Measurements from ENCODE around the gene TRIP10. TPM values are rescaled to one million over a fixed set of nuclear protein-coding genes. Genes with fewer than 3 reads are reported as not detected.

The TRIP10 gene
- total and polyA plus RNA-seq, 2 of the 13 experiments (the other 11 are each of a cell fraction or from before 2014, with no cell fraction given) = 32.5 to 33.2 TPM

DNA sequence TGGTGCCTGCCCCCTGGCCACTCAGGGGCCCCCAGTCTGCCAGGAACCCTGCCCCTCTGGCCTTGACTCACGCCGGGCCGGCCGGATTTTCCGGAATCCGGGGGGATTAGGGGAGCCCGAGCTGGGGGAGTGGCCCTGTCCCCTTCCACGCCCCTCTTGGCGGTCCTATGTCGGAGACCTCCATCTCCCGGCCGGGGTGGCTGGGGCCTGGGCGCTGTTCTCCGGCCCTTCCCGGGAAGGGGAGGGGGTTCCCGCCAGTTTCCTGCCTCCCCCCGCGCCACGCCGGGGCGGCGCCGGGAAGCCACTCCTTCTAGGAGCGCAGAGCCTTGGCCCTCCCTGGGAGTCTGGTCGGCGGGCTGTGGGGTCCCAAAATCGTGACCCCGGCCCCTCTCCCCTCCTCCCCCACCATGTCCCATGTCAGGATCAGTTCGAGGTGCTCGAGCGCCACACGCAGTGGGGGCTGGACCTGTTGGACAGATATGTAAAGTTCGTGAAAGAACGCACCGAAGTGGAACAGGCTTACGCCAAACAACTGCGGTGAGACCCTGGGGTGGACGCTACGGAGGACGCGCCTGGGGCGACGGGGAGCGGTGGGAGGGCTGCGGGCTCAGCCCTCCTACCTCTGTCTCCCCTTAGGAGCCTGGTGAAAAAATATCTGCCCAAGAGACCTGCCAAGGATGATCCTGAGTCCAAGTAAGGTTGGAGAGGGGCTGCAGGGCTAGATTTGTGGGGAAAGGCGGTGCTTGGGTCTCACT, 1.3 kb downstream of the TRIP10 start (continued):
- TF ChIP-seq, protein P1, sequence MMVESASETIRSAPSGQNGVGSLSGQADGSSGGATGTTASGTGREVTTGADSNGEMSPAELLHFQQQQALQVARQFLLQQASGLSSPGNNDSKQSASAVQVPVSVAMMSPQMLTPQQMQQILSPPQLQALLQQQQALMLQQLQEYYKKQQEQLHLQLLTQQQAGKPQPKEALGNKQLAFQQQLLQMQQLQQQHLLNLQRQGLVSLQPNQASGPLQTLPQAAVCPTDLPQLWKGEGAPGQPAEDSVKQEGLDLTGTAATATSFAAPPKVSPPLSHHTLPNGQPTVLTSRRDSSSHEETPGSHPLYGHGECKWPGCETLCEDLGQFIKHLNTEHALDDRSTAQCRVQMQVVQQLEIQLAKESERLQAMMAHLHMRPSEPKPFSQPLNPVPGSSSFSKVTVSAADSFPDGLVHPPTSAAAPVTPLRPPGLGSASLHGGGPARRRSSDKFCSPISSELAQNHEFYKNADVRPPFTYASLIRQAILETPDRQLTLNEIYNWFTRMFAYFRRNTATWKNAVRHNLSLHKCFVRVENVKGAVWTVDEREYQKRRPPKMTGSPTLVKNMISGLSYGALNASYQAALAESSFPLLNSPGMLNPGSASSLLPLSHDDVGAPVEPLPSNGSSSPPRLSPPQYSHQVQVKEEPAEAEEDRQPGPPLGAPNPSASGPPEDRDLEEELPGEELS (CRISPR knock-in tag; IDR thresholded peaks at IDR 0.05) = 0 out of 2 replicates have a peak, but pooled peaks have one; percentile 11
- TF ChIP-seq MAFK (conservative IDR thresholded peaks at IDR 0.05 in 1 of 2, IDR thresholded peaks at IDR 0.05 in 1 of 2; ENCODE audit: low read length in 2 of 2) (no peak), NPAS2 (CRISPR knock-in tag; IDR thresholded peaks at IDR 0.05; ENCODE audit: borderline replicate concordance) (no peak), ZNF484 (CRISPR knock-in tag; IDR thresholded peaks at IDR 0.05; ENCODE audit: borderline replicate concordance, low read depth) (no peak), JUN (CRISPR knock-in tag; IDR thresholded peaks at IDR 0.05) (no peak), ZNF569 (CRISPR knock-in tag; IDR thresholded peaks at IDR 0.05; ENCODE audit: borderline replicate concordance) (no peak), KDM6A (CRISPR knock-in tag; IDR thresholded peaks at IDR 0.05; ENCODE audit: low read depth) (no peak), MTA3 (CRISPR knock-in tag; IDR thresholded peaks at IDR 0.05) (no peak), ZNF652 (CRISPR knock-in tag; IDR thresholded peaks at IDR 0.05; ENCODE audit: borderline replicate concordance, low read depth) (no peak)
- TF ChIP-seq, protein P2, sequence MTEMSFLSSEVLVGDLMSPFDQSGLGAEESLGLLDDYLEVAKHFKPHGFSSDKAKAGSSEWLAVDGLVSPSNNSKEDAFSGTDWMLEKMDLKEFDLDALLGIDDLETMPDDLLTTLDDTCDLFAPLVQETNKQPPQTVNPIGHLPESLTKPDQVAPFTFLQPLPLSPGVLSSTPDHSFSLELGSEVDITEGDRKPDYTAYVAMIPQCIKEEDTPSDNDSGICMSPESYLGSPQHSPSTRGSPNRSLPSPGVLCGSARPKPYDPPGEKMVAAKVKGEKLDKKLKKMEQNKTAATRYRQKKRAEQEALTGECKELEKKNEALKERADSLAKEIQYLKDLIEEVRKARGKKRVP (CRISPR knock-in tag; IDR thresholded peaks at IDR 0.05) = no peak
- TF ChIP-seq, protein P3, sequence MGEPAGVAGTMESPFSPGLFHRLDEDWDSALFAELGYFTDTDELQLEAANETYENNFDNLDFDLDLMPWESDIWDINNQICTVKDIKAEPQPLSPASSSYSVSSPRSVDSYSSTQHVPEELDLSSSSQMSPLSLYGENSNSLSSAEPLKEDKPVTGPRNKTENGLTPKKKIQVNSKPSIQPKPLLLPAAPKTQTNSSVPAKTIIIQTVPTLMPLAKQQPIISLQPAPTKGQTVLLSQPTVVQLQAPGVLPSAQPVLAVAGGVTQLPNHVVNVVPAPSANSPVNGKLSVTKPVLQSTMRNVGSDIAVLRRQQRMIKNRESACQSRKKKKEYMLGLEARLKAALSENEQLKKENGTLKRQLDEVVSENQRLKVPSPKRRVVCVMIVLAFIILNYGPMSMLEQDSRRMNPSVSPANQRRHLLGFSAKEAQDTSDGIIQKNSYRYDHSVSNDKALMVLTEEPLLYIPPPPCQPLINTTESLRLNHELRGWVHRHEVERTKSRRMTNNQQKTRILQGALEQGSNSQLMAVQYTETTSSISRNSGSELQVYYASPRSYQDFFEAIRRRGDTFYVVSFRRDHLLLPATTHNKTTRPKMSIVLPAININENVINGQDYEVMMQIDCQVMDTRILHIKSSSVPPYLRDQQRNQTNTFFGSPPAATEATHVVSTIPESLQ (CRISPR knock-in tag; conservative IDR thresholded peaks at IDR 0.05) = no peak
- TF ChIP-seq, protein P4, sequence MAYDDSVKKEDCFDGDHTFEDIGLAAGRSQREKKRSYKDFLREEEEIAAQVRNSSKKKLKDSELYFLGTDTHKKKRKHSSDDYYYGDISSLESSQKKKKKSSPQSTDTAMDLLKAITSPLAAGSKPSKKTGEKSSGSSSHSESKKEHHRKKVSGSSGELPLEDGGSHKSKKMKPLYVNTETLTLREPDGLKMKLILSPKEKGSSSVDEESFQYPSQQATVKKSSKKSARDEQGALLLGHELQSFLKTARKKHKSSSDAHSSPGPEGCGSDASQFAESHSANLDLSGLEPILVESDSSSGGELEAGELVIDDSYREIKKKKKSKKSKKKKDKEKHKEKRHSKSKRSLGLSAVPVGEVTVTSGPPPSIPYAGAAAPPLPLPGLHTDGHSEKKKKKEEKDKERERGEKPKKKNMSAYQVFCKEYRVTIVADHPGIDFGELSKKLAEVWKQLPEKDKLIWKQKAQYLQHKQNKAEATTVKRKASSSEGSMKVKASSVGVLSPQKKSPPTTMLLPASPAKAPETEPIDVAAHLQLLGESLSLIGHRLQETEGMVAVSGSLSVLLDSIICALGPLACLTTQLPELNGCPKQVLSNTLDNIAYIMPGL (CRISPR knock-in tag; IDR thresholded peaks at IDR 0.05; ENCODE audit: borderline replicate concordance in 1 of 2, low read depth in 1 of 2) = no peak
- TF ChIP-seq, protein P5, sequence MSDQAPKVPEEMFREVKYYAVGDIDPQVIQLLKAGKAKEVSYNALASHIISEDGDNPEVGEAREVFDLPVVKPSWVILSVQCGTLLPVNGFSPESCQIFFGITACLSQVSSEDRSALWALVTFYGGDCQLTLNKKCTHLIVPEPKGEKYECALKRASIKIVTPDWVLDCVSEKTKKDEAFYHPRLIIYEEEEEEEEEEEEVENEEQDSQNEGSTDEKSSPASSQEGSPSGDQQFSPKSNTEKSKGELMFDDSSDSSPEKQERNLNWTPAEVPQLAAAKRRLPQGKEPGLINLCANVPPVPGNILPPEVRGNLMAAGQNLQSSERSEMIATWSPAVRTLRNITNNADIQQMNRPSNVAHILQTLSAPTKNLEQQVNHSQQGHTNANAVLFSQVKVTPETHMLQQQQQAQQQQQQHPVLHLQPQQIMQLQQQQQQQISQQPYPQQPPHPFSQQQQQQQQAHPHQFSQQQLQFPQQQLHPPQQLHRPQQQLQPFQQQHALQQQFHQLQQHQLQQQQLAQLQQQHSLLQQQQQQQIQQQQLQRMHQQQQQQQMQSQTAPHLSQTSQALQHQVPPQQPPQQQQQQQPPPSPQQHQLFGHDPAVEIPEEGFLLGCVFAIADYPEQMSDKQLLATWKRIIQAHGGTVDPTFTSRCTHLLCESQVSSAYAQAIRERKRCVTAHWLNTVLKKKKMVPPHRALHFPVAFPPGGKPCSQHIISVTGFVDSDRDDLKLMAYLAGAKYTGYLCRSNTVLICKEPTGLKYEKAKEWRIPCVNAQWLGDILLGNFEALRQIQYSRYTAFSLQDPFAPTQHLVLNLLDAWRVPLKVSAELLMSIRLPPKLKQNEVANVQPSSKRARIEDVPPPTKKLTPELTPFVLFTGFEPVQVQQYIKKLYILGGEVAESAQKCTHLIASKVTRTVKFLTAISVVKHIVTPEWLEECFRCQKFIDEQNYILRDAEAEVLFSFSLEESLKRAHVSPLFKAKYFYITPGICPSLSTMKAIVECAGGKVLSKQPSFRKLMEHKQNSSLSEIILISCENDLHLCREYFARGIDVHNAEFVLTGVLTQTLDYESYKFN (CRISPR knock-in tag; conservative IDR thresholded peaks at IDR 0.05) = peak; percentile 51; the same call in 1 of the 2 replicates
- TF ChIP-seq, protein P6, sequence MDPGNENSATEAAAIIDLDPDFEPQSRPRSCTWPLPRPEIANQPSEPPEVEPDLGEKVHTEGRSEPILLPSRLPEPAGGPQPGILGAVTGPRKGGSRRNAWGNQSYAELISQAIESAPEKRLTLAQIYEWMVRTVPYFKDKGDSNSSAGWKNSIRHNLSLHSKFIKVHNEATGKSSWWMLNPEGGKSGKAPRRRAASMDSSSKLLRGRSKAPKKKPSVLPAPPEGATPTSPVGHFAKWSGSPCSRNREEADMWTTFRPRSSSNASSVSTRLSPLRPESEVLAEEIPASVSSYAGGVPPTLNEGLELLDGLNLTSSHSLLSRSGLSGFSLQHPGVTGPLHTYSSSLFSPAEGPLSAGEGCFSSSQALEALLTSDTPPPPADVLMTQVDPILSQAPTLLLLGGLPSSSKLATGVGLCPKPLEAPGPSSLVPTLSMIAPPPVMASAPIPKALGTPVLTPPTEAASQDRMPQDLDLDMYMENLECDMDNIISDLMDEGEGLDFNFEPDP (CRISPR knock-in tag; conservative IDR thresholded peaks at IDR 0.05) = no peak
- TF ChIP-seq, protein P7, sequence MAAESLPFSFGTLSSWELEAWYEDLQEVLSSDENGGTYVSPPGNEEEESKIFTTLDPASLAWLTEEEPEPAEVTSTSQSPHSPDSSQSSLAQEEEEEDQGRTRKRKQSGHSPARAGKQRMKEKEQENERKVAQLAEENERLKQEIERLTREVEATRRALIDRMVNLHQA (CRISPR knock-in tag; IDR thresholded peaks at IDR 0.05) = no peak

Measured in HepG2 (cell line).